GM23338 (cell line): ENCODE results near the gene HCN2. TPM values are rescaled to one million over a fixed set of nuclear protein-coding genes. Genes with fewer than 3 reads are reported as not detected.

Source experiments
- ATAC-seq: fragments of 200-7000 bp; cut with Tn5 transposase; 3 replicates; pipeline ENCODE4 v1.9.1; 2020
- DNase-seq: peaks from one replicate; pipeline ENCODE4 v3.0.0-alpha.2; 2015; ENCODE audit warnings: low spot score
- H2AFZ ChIP-seq: fragments of 200-600 bp; sonication (generic); 2 replicates; pipeline ENCODE4 v1.8.0; 2016; ENCODE audit warnings: antibody characterized with exemption, mild to moderate bottlenecking, moderate library complexity
- H3F3A ChIP-seq: fragments of 200-600 bp; sonication (generic); replicated peaks from 2 replicates; pipeline ENCODE4 v1.8.0; 2017; ENCODE audit warnings: antibody characterized with exemption, mixed run types, low read depth
- H3K27ac ChIP-seq: fragments of 200-600 bp; sonication (generic); 2 replicates; pipeline ENCODE4 v1.6.1; 2016; ENCODE audit warnings: low read depth
- H3K27me3 ChIP-seq: fragments of 200-600 bp; sonication (generic); 2 replicates; pipeline ENCODE4 v1.8.0; 2016; ENCODE audit warnings: mild to moderate bottlenecking, mixed run types, moderate library complexity; ENCODE audit not compliant: insufficient read depth
- H3K36me3 ChIP-seq: fragments of 200-600 bp; sonication (generic); 2 replicates; pipeline ENCODE4 v1.8.0; 2016; ENCODE audit warnings: mild to moderate bottlenecking; ENCODE audit not compliant: insufficient read depth
- H3K4me1 ChIP-seq: fragments of 200-600 bp; sonication (generic); 2 replicates; pipeline ENCODE4 v1.8.0; 2016; ENCODE audit warnings: mild to moderate bottlenecking, moderate library complexity; ENCODE audit not compliant: insufficient read depth
- H3K4me2 ChIP-seq: fragments of 200-600 bp; sonication (generic); 2 replicates; pipeline ENCODE4 v1.7.1; 2017; ENCODE audit warnings: mixed run types
- H3K4me3 ChIP-seq: fragments of 200-600 bp; sonication (generic); 2 replicates; pipeline ENCODE4 v1.6.1; 2016; ENCODE audit warnings: mixed run types
- H3K79me2 ChIP-seq: fragments of 200-600 bp; sonication (generic); replicated peaks from 2 replicates; pipeline ENCODE4 v1.8.0; 2017; ENCODE audit warnings: mild to moderate bottlenecking; ENCODE audit not compliant: insufficient read depth
- H3K9me2 ChIP-seq: fragments of 200-600 bp; sonication (generic); 2 replicates; pipeline ENCODE4 v1.8.0; 2017; ENCODE audit not compliant: insufficient read depth
- H4K20me1 ChIP-seq: fragments of 200-600 bp; sonication (generic); replicated peaks from 2 replicates; pipeline ENCODE4 v1.8.0; 2017; ENCODE audit warnings: mild to moderate bottlenecking; ENCODE audit not compliant: insufficient read depth
- H3K27ac Mint-ChIP-seq: 2 replicates; pipeline ENCODE4 v1.8.0; 2020; ENCODE audit warnings: inconsistent platforms, mild to moderate bottlenecking, moderate library complexity, mixed read lengths
- H3K27me3 Mint-ChIP-seq: 3 replicates; pipeline ENCODE4 v1.8.0; 2022; ENCODE audit warnings: low read depth, mild to moderate bottlenecking, moderate library complexity, mixed read lengths, inconsistent platforms; ENCODE audit not compliant: insufficient read depth, poor library complexity
- H3K36me3 Mint-ChIP-seq: 3 replicates; pipeline ENCODE4 v1.8.0; 2021; ENCODE audit warnings: low read depth, mild to moderate bottlenecking, inconsistent platforms, moderate library complexity, mixed read lengths
- H3K4me1 Mint-ChIP-seq: 3 replicates; pipeline ENCODE4 v1.8.0; 2020; ENCODE audit warnings: mild to moderate bottlenecking, inconsistent platforms, mixed read lengths
- H3K4me3 Mint-ChIP-seq: 3 replicates; pipeline ENCODE4 v1.8.0; 2021; ENCODE audit warnings: moderate library complexity, mild to moderate bottlenecking, inconsistent platforms, mixed read lengths
- H3K9me3 Mint-ChIP-seq: 3 replicates; pipeline ENCODE4 v1.8.0; 2020; ENCODE audit warnings: moderate library complexity, mild to moderate bottlenecking, inconsistent platforms, mixed read lengths
- CREB1 ChIP-seq: fragments of 250-450 bp; sonication (Bioruptor Pico); IDR thresholded peaks from 2 replicates; pipeline ENCODE4 v1.5.0; 2020; ENCODE audit warnings: low read depth, mild to moderate bottlenecking, moderate library complexity
- EZH2 ChIP-seq: fragments of 200-600 bp; sonication (generic); IDR thresholded peaks from one replicate; pipeline ENCODE4 v1.8.0; 2017; ENCODE audit warnings: antibody characterized with exemption, mild to moderate bottlenecking, low read depth; ENCODE audit not compliant: unreplicated experiment
- EZH2phosphoT487 ChIP-seq: fragments of 200-600 bp; sonication (generic); IDR thresholded peaks from one replicate; pipeline ENCODE4 v1.8.1; 2018; ENCODE audit warnings: antibody characterized with exemption; ENCODE audit not compliant: unreplicated experiment
- NANOG ChIP-seq: IDR thresholded peaks from 2 replicates; pipeline ENCODE4 v1.6.1; 2016; ENCODE audit warnings: antibody characterized with exemption, borderline replicate concordance
- POLR2AphosphoS5 ChIP-seq: IDR thresholded peaks from 2 replicates; pipeline ENCODE4 v1.6.1; 2016; ENCODE audit warnings: antibody characterized with exemption, low read depth
- ZNF114 ChIP-seq: fragments of 250-450 bp; sonication (Bioruptor Pico); IDR thresholded peaks from 2 replicates; pipeline ENCODE4 v1.5.0; 2020; ENCODE audit warnings: mild to moderate bottlenecking, moderate library complexity
- polyA plus RNA-seq: library from polyadenylated mRNA; unstranded; fragments of >200 nt; fragmentation: Nextera tagmentation; extraction: Ambion mirVana; gene quantifications from 2 replicates; pipeline ENCODE4 v1.2.1, GENCODE V29; 2016
- total RNA-seq: library from RNA; depleted of rRNA; stranded (reverse); fragments of >200 nt; shearing (Covaris generic); gene quantifications from 2 replicates; pipeline ENCODE4 v1.2.3, GENCODE V29; 2014
- TF ChIP-seq, protein P1 (sequence below), 2 experiments: fragments of 200-600 bp in 1 of 2; sonication (generic) in 1 of 2; conservative IDR thresholded peaks; 2 replicates each; pipeline versions ENCODE4 v1.5.1 to v1.6.1; 2016 to 2017; ENCODE audit warnings: antibody characterized with exemption in 2 of 2, low read depth in 2 of 2, mild to moderate bottlenecking in 2 of 2, moderate library complexity in 1 of 2
- TF ChIP-seq, protein P2 (sequence below): IDR thresholded peaks from one replicate; pipeline ENCODE4 v1.6.1; 2018; ENCODE audit warnings: antibody characterized with exemption; ENCODE audit not compliant: unreplicated experiment

HCN2 gene
- total and polyA plus RNA-seq, 2 experiments from 2014 or later: 0.06 to 2.9 TPM

DNA sequence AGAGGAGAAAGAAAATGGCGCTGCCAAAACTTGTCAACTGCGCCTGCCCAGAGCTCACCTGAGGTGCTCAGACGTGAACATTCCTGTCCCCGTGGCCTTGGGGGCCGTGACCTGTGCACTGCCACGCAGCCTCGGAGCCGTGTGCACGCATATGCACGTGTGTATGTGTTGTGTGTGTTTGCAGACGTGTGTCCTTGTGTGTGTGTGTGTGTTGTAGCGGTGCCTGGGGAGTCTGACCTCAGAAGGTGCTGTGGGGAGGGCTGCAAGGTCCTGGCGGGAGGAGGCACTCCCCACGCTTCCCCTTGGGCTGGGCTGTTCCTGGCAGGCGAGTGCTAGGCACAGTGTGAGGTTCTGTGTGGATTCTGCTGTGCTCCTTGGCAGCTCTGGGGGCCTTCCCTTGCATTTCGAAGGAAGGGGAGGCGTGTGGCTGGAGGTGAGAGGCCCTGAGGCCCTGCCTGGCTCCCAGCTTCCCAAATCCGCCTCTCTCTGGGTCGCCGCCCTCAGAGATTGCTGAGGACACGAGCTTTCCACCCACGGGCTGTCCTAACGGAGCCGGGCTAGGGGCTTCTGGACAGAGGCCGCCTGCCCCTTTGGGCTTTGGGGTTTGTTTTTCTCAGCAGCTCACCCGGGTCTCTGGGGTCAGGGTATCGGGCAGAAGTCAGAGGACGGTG is 12.8 kb upstream of the HCN2 start (continued):
- TF ChIP-seq, protein P1, sequence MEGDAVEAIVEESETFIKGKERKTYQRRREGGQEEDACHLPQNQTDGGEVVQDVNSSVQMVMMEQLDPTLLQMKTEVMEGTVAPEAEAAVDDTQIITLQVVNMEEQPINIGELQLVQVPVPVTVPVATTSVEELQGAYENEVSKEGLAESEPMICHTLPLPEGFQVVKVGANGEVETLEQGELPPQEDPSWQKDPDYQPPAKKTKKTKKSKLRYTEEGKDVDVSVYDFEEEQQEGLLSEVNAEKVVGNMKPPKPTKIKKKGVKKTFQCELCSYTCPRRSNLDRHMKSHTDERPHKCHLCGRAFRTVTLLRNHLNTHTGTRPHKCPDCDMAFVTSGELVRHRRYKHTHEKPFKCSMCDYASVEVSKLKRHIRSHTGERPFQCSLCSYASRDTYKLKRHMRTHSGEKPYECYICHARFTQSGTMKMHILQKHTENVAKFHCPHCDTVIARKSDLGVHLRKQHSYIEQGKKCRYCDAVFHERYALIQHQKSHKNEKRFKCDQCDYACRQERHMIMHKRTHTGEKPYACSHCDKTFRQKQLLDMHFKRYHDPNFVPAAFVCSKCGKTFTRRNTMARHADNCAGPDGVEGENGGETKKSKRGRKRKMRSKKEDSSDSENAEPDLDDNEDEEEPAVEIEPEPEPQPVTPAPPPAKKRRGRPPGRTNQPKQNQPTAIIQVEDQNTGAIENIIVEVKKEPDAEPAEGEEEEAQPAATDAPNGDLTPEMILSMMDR (conservative IDR thresholded peaks at IDR 0.05; ENCODE audit: low read depth in 2 of 2): no peak
- TF ChIP-seq CREB1 (CRISPR knock-in tag) (no peak), ZNF114 (CRISPR knock-in tag) (no peak), EZH2 (no peak), EZH2phosphoT487 (no peak), NANOG (no peak)
- TF ChIP-seq, protein P2, sequence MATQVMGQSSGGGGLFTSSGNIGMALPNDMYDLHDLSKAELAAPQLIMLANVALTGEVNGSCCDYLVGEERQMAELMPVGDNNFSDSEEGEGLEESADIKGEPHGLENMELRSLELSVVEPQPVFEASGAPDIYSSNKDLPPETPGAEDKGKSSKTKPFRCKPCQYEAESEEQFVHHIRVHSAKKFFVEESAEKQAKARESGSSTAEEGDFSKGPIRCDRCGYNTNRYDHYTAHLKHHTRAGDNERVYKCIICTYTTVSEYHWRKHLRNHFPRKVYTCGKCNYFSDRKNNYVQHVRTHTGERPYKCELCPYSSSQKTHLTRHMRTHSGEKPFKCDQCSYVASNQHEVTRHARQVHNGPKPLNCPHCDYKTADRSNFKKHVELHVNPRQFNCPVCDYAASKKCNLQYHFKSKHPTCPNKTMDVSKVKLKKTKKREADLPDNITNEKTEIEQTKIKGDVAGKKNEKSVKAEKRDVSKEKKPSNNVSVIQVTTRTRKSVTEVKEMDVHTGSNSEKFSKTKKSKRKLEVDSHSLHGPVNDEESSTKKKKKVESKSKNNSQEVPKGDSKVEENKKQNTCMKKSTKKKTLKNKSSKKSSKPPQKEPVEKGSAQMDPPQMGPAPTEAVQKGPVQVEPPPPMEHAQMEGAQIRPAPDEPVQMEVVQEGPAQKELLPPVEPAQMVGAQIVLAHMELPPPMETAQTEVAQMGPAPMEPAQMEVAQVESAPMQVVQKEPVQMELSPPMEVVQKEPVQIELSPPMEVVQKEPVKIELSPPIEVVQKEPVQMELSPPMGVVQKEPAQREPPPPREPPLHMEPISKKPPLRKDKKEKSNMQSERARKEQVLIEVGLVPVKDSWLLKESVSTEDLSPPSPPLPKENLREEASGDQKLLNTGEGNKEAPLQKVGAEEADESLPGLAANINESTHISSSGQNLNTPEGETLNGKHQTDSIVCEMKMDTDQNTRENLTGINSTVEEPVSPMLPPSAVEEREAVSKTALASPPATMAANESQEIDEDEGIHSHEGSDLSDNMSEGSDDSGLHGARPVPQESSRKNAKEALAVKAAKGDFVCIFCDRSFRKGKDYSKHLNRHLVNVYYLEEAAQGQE: no peak

DNA sequence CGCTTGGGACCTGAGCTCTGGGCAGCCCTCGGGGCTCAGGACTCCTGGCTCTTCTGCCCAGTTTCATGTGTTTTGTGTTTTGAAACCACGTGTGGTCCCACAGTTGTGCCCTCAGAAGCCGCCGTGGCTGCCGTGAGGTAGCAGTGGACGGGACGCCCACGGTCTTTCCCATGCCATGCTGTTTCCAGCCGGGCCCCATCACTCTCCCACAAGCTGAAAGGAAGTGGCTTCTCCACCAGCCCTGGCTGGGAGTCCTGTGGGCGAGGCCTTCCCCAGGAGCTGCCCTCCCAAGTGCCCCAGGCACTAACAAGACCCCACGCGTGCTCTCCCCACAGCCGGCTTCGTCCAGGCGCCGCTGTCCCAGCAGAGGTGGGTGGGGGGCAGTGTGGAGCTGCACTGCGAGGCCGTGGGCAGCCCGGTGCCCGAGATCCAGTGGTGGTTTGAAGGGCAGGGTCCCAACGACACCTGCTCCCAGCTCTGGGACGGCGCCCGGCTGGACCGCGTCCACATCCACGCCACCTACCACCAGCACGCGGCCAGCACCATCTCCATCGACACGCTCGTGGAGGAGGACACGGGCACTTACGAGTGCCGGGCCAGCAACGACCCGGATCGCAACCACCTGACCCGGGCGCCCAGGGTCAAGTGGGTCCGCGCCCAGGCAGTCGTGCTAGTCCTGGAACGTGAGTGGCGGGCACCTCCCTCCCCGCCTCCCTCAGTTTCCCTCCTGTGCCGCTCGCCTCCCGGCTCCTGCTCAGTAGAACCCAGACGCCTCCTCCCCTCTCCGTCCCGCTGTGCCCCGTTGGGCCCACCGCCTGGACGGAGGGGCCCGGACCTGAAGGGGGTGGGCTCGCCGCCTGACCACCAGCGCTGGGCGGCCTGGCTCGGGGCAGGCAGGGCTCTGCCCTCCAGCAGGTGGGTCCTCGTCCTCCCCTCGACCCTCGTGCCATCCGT is 12.0 kb upstream of the HCN2 start:
- H3K4me3 ChIP-seq: no peak overlapping the region
- no peak overlapping the region for H3K4me2 ChIP-seq
- Mint-ChIP-seq H3K4me1 (peaks cover 19% of the 10 kb centered on the region), H3K4me3 (no peak overlapping the region), H3K9me3 (no peaks in the 10 kb centered on the region), H3K27me3 (peaks cover 20% of the 10 kb centered on the region), H3K36me3 (peaks cover 32% of the 10 kb centered on the region), H3K27ac (no peak overlapping the region)
- peak; percentile 44 for DNase-seq
- no peaks in the 10 kb centered on the region; the same call in 1 of the 2 replicates for H3K36me3 ChIP-seq
- H4K20me1 ChIP-seq: peaks cover 56% of the 10 kb centered on the region
- no peaks in the 10 kb centered on the region for H3K9me2 ChIP-seq
- H3K4me1 ChIP-seq: peaks cover 18% of the 10 kb centered on the region
- peaks cover 76% of the 10 kb centered on the region for H3K79me2 ChIP-seq
- H3K27ac ChIP-seq: no peak overlapping the region
- H3K27me3 ChIP-seq: no peaks in the 10 kb centered on the region
- peak; percentile 8 for ATAC-seq
- H3F3A ChIP-seq: peaks cover 11% of the 10 kb centered on the region; the same call in 1 of the 2 replicates
- H2AFZ ChIP-seq: no peak overlapping the region
- TF ChIP-seq CREB1 (CRISPR knock-in tag): no peak
- TF ChIP-seq POLR2AphosphoS5: no peak
- no peak for TF ChIP-seq EZH2
- TF ChIP-seq, protein P2: no peak
- TF ChIP-seq, protein P1 (conservative IDR thresholded peaks at IDR 0.05; ENCODE audit: low read depth in 2 of 2): peak; percentile 24 to 42; a peak in 3 of 4 replicates
